HCT116 (cell line): ENCODE data around the gene ANGPT4. TPM values are rescaled to one million over a fixed set of nuclear protein-coding genes. Genes with fewer than 3 reads are reported as not detected.

Experiments used
- ATAC-seq: fragments of 200-7000 bp; cut with Tn5 transposase; 2 replicates; pipeline ENCODE4 v1.9.1; 2020; ENCODE audit warnings: mild to moderate bottlenecking, moderate library complexity
- BruUV-seq: library from RNA; stranded (reverse); fragments of 400-500 nt; replicated peaks from 2 replicates; lab custom pipeline; 2021; lab: Mats Ljungman, UMichigan
- CTCF ChIA-PET: fragments of 300-600 bp; sonication (Branson Sonifier 250); formaldehyde crosslinking; loops from one replicate; lab custom pipeline; 2021; ENCODE audit warnings: antibody characterized with exemption; lab: Charles Lee
- POLR2A ChIA-PET: fragments of 300-600, 350-600 bp; sonication (Branson Sonifier 250); formaldehyde crosslinking; loops from one replicate; lab custom pipeline; 2021; ENCODE audit warnings: antibody characterized with exemption; lab: Charles Lee
- RAD21 ChIA-PET, 2 experiments: fragments of 300-600 bp; sonication (Branson Sonifier 250); formaldehyde crosslinking; loops; one replicate each; lab custom pipeline; 2023; ENCODE audit warnings: low total read pairs in 2 of 2; ENCODE audit not compliant: uncharacterized antibody in 2 of 2, unreplicated experiment in 2 of 2, low non-redundant PET in 1 of 2; lab: Charles Lee
- DNase-seq: peaks from one replicate; pipeline ENCODE4 v3.0.0-alpha.2; 2010; ENCODE audit warnings: low read depth, low spot score
- H2AFZ ChIP-seq: fragments of 200-600 bp; shearing (Covaris generic), sonication (generic); 2 replicates; pipeline ENCODE4 v1.6.1; 2017; ENCODE audit warnings: low read depth, mixed run types, mixed read lengths, antibody characterized with exemption, low read length; ENCODE audit not compliant: poor library complexity, severe bottlenecking
- H3K27ac ChIP-seq: 2 replicates; pipeline ENCODE4 v1.5.1; 2012; ENCODE audit warnings: low read depth, low read length
- H3K27me3 ChIP-seq: fragments of 200-600 bp; sonication (generic); 2 replicates; pipeline ENCODE4 v1.6.1; 2016; ENCODE audit warnings: mixed run types, low read length, mixed read lengths; ENCODE audit not compliant: insufficient read depth
- H3K36me3 ChIP-seq, 2 experiments: fragments of 200-500 bp in 1 of 2; fragments of 200-600 bp in 1 of 2; sonication (Bioruptor generic) in 1 of 2; sonication (generic) in 1 of 2; 2 replicates each; pipeline versions ENCODE4 v1.5.1 to v1.6.1; 2014 to 2016; ENCODE audit warnings: low read length in 2 of 2, inconsistent platforms in 1 of 2, mixed read lengths in 1 of 2, mixed run types in 1 of 2; ENCODE audit not compliant: insufficient read depth in 2 of 2, control insufficient read depth in 1 of 2
- H3K4me1 ChIP-seq, 2 experiments: fragments of 200-600 bp in 1 of 2; sonication (generic) in 1 of 2; 2 replicates each; pipeline versions ENCODE4 v1.5.1 to v1.6.1; 2012 to 2017; ENCODE audit warnings: low read length in 2 of 2, inconsistent platforms in 1 of 2, mild to moderate bottlenecking in 1 of 2, mixed read lengths in 1 of 2, mixed run types in 1 of 2, moderate library complexity in 1 of 2; ENCODE audit not compliant: insufficient read depth in 2 of 2, control insufficient read depth in 1 of 2
- H3K4me2 ChIP-seq: fragments of 200-600 bp; sonication (generic); 2 replicates; pipeline ENCODE4 v1.6.1; 2017; ENCODE audit warnings: mixed run types, low read length, mixed read lengths
- H3K4me3 ChIP-seq, 2 experiments: fragments of 200-600 bp in 1 of 2; sonication (generic) in 1 of 2; replicated peaks in 1 of 2; 2 replicates each; pipeline ENCODE4 v1.5.1; 2011 to 2016; ENCODE audit warnings: low read length in 2 of 2, control low read depth in 1 of 2, low read depth in 1 of 2, mild to moderate bottlenecking in 1 of 2, mixed read lengths in 1 of 2, mixed run types in 1 of 2
- H3K79me2 ChIP-seq: fragments of 200-600 bp; sonication (generic); 2 replicates; pipeline ENCODE4 v1.6.1; 2017; ENCODE audit warnings: mild to moderate bottlenecking, mixed run types, low read length, moderate library complexity, mixed read lengths; ENCODE audit not compliant: insufficient read depth
- H3K9ac ChIP-seq: fragments of 200-600 bp; sonication (generic); 2 replicates; pipeline ENCODE4 v1.6.1; 2016; ENCODE audit warnings: low read length, mixed read lengths
- H3K9me2 ChIP-seq: fragments of 200-600 bp; sonication (generic), shearing (Covaris generic); 2 replicates; pipeline ENCODE4 v1.6.1; 2017; ENCODE audit warnings: mixed run types, mild to moderate bottlenecking, moderate library complexity; ENCODE audit not compliant: insufficient read depth
- H3K9me3 ChIP-seq, 2 experiments: fragments of 200-500 bp in 1 of 2; fragments of 200-600 bp in 1 of 2; sonication (Bioruptor generic) in 1 of 2; sonication (generic) in 1 of 2; 2 replicates each; pipeline ENCODE4 v1.6.1; 2014 to 2017; ENCODE audit warnings: low read length in 2 of 2, mixed read lengths in 2 of 2, inconsistent platforms in 1 of 2, low read depth in 1 of 2, mild to moderate bottlenecking in 1 of 2, mixed run types in 1 of 2, moderate library complexity in 1 of 2; ENCODE audit not compliant: control insufficient read depth in 1 of 2, insufficient read depth in 1 of 2
- H4K20me1 ChIP-seq: fragments of 200-600 bp; sonication (generic), shearing (Covaris generic); 2 replicates; pipeline ENCODE4 v1.6.1; 2017; ENCODE audit warnings: mixed run types, mild to moderate bottlenecking, moderate library complexity; ENCODE audit not compliant: insufficient read depth
- CBX3 ChIP-seq: IDR thresholded peaks from 2 replicates; pipeline ENCODE4 v1.6.1; 2012; ENCODE audit warnings: low read depth
- CEBPB ChIP-seq: IDR thresholded peaks from 2 replicates; pipeline ENCODE4 v1.6.1; 2012; ENCODE audit warnings: low read depth
- EGR1 ChIP-seq: IDR thresholded peaks from 2 replicates; pipeline ENCODE4 v1.6.1; 2012; ENCODE audit warnings: low read depth
- ELF1 ChIP-seq: IDR thresholded peaks from 2 replicates; pipeline ENCODE4 v1.6.1; 2012; ENCODE audit warnings: low read depth, borderline replicate concordance
- FOSL1 ChIP-seq: IDR thresholded peaks from 2 replicates; pipeline ENCODE4 v1.6.1; 2012; ENCODE audit warnings: low read depth
- JUND ChIP-seq: IDR thresholded peaks from 2 replicates; pipeline ENCODE4 v1.6.1; 2012
- SIN3A ChIP-seq: IDR thresholded peaks from 2 replicates; pipeline ENCODE4 v1.6.1; 2012; ENCODE audit warnings: low read depth
- SRF ChIP-seq: IDR thresholded peaks from 2 replicates; pipeline ENCODE4 v1.6.1; 2012; ENCODE audit warnings: low read depth
- ZNF274 ChIP-seq: fragments of 200-500 bp; sonication (Bioruptor generic); IDR thresholded peaks from 2 replicates; pipeline ENCODE4 v1.6.1; 2014; ENCODE audit warnings: mild to moderate bottlenecking, low read depth, low read length, inconsistent platforms
- intact Hi-C: fragments of 100-400 bp; cut with micrococcal nuclease; formaldehyde crosslinking; loops from 2 replicates; pipeline ENCODE4 v1.10.0; 2022
- total RNA-seq: library from RNA; stranded (reverse); gene quantifications from one replicate; pipeline ENCODE4 v1.2.1, GENCODE V29; 2021; ENCODE audit not compliant: unreplicated experiment
- TF ChIP-seq, protein P1 (sequence below): IDR thresholded peaks from 2 replicates; pipeline ENCODE4 v1.6.1; 2012
- TF ChIP-seq, protein P2 (sequence below), 3 experiments: fragments of 200-600 bp in 1 of 3; sonication (generic) in 1 of 3; IDR thresholded peaks in 2 of 3; conservative IDR thresholded peaks in 1 of 3; 2 replicates each; pipeline ENCODE4 v1.5.1; 2012 to 2017; ENCODE audit warnings: low read depth in 2 of 3, low read length in 2 of 3, antibody characterized with exemption in 1 of 3, borderline replicate concordance in 1 of 3, control low read depth in 1 of 3, mild to moderate bottlenecking in 1 of 3, mixed read lengths in 1 of 3, mixed run types in 1 of 3, moderate library complexity in 1 of 3; ENCODE audit not compliant: insufficient read depth in 1 of 3
- TF ChIP-seq, protein P3 (sequence below): IDR thresholded peaks from 2 replicates; pipeline ENCODE4 v1.6.1; 2011; ENCODE audit warnings: mild to moderate bottlenecking, low read length, moderate library complexity; ENCODE audit not compliant: insufficient replicate concordance; ENCODE audit errors: extremely low read depth
- TF ChIP-seq, protein P4 (sequence below): IDR thresholded peaks from 2 replicates; pipeline ENCODE4 v1.6.1; 2012; ENCODE audit warnings: low read depth

Gene ANGPT4
- total RNA-seq, 1 experiment from 2014 or later: not detected

DNA sequence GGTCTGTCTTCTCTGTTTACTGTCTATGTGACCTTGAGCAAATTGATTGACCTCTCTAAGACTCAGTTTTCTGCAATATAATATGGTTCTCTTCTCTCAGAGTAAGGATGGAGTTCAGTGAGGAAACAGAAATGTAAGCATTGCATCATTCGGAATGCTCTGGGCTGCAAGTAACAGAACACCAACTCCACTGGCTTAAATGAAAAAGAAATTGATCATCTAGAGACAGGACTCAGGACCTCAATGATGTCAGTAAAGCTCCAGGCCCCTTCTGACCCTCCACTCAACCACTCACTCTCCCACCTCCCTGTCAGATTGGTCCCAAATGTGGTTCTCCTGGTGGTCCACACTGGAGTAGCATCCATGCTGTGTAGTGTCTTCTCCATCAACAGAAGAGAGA lies 50.7 kb downstream of the ANGPT4 start:
- Histone ChIP-seq H3K27me3 (peaks cover 18% of the 10 kb centered on the region; the same call in 1 of the 2 replicates), H3K36me3 (no peaks in the 10 kb centered on the region), H3K27ac (no peak overlapping the region), H3K4me1 (no peaks in the 10 kb centered on the region), H3K79me2 (no peaks in the 10 kb centered on the region), H2AFZ (no peak overlapping the region), H3K4me3 (no peak overlapping the region), H4K20me1 (no peaks in the 10 kb centered on the region; the same call in 1 of the 2 replicates), H3K9me3 (no peaks in the 10 kb centered on the region), H3K9me2 (0 out of 2 replicates have a peak, but pooled peaks cover 4% of the 10 kb centered on the region), H3K9ac (no peak overlapping the region), H3K4me2 (no peak overlapping the region)
- TF ChIP-seq, protein P1, sequence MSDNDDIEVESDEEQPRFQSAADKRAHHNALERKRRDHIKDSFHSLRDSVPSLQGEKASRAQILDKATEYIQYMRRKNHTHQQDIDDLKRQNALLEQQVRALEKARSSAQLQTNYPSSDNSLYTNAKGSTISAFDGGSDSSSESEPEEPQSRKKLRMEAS: no peak
- TF ChIP-seq, protein P2, sequence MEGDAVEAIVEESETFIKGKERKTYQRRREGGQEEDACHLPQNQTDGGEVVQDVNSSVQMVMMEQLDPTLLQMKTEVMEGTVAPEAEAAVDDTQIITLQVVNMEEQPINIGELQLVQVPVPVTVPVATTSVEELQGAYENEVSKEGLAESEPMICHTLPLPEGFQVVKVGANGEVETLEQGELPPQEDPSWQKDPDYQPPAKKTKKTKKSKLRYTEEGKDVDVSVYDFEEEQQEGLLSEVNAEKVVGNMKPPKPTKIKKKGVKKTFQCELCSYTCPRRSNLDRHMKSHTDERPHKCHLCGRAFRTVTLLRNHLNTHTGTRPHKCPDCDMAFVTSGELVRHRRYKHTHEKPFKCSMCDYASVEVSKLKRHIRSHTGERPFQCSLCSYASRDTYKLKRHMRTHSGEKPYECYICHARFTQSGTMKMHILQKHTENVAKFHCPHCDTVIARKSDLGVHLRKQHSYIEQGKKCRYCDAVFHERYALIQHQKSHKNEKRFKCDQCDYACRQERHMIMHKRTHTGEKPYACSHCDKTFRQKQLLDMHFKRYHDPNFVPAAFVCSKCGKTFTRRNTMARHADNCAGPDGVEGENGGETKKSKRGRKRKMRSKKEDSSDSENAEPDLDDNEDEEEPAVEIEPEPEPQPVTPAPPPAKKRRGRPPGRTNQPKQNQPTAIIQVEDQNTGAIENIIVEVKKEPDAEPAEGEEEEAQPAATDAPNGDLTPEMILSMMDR (IDR thresholded peaks at IDR 0.05 in 2 of 3, conservative IDR thresholded peaks at IDR 0.05 in 1 of 3; ENCODE audit: borderline replicate concordance in 1 of 3, insufficient read depth in 1 of 3, low read depth in 2 of 3, low read length in 2 of 3): peak in 2 of 3 experiments; percentile 12 to 26; a peak in 2 of 6 replicates
- intact Hi-C loops: no loop called here
- DNase-seq (no peak), ATAC-seq (no peak)
- POLR2A ChIA-PET: no interaction called here
- RAD21 ChIA-PET: no interaction called here
- no TSS peak for BruUV-seq
- CTCF ChIA-PET: no interaction called here

DNA sequence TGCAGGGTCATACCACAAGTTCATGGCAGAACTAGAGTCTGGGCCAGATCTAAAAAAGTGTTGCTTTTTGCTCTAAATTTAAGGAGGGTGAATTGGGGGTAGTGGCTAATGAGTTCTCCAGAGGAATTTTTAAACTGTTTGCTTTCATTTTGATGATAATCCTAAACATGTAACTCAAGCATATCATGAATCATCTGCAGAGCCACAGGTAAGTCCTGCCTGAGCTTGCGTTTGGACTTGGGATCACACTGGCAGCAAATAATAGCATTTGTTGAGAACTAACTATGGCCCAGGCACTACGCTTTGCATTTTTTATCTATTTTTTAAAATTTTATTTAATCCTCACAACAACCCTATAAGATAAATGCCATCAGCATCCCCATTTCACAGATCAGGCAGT lies 55.2 kb downstream of the ANGPT4 start:
- Histone ChIP-seq H3K36me3 (no peaks in the 10 kb centered on the region), H3K4me1 (peaks cover 15 to 33% of the 10 kb centered on the region in 2 experiments), H3K9me3 (no peaks in the 10 kb centered on the region), H4K20me1 (no peaks in the 10 kb centered on the region), H3K27me3 (peaks cover 3% of the 10 kb centered on the region; the same call in 1 of the 2 replicates), H3K4me2 (no peak overlapping the region), H3K4me3 (no peak overlapping the region), H3K79me2 (no peaks in the 10 kb centered on the region), H3K27ac (no peak overlapping the region), H3K9me2 (0 out of 2 replicates have a peak, but pooled peaks cover 4% of the 10 kb centered on the region), H3K9ac (no peak overlapping the region), H2AFZ (no peak overlapping the region)
- ChIA-PET RAD21 (no interaction called here), CTCF (no interaction called here), POLR2A (no interaction called here)
- no peak for DNase-seq
- BruUV-seq: no TSS peak
- ATAC-seq: no peak
- intact Hi-C loops: no loop called here
- TF ChIP-seq, protein P3, sequence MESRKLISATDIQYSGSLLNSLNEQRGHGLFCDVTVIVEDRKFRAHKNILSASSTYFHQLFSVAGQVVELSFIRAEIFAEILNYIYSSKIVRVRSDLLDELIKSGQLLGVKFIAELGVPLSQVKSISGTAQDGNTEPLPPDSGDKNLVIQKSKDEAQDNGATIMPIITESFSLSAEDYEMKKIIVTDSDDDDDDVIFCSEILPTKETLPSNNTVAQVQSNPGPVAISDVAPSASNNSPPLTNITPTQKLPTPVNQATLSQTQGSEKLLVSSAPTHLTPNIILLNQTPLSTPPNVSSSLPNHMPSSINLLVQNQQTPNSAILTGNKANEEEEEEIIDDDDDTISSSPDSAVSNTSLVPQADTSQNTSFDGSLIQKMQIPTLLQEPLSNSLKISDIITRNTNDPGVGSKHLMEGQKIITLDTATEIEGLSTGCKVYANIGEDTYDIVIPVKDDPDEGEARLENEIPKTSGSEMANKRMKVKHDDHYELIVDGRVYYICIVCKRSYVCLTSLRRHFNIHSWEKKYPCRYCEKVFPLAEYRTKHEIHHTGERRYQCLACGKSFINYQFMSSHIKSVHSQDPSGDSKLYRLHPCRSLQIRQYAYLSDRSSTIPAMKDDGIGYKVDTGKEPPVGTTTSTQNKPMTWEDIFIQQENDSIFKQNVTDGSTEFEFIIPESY: no peak
- TF ChIP-seq EGR1 (no peak), JUND (no peak), CBX3 (no peak), FOSL1 (no peak), CEBPB (no peak), SRF (no peak), SIN3A (no peak), ELF1 (no peak), ZNF274 (no peak)
- TF ChIP-seq, protein P4, sequence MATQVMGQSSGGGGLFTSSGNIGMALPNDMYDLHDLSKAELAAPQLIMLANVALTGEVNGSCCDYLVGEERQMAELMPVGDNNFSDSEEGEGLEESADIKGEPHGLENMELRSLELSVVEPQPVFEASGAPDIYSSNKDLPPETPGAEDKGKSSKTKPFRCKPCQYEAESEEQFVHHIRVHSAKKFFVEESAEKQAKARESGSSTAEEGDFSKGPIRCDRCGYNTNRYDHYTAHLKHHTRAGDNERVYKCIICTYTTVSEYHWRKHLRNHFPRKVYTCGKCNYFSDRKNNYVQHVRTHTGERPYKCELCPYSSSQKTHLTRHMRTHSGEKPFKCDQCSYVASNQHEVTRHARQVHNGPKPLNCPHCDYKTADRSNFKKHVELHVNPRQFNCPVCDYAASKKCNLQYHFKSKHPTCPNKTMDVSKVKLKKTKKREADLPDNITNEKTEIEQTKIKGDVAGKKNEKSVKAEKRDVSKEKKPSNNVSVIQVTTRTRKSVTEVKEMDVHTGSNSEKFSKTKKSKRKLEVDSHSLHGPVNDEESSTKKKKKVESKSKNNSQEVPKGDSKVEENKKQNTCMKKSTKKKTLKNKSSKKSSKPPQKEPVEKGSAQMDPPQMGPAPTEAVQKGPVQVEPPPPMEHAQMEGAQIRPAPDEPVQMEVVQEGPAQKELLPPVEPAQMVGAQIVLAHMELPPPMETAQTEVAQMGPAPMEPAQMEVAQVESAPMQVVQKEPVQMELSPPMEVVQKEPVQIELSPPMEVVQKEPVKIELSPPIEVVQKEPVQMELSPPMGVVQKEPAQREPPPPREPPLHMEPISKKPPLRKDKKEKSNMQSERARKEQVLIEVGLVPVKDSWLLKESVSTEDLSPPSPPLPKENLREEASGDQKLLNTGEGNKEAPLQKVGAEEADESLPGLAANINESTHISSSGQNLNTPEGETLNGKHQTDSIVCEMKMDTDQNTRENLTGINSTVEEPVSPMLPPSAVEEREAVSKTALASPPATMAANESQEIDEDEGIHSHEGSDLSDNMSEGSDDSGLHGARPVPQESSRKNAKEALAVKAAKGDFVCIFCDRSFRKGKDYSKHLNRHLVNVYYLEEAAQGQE: no peak
